IMR-90 (cell line): ENCODE measurements around the gene ABCC8. TPM values are rescaled to one million over a fixed set of nuclear protein-coding genes. Genes with fewer than 3 reads are reported as not detected.

Source experiments
- ATAC-seq: fragments of 200-7000 bp; cut with Tn5 transposase; 2 replicates; pipeline ENCODE4 v1.9.1; 2020; ENCODE audit warnings: low read depth, mild to moderate bottlenecking, moderate library complexity
- BruUV-seq: library from RNA; stranded (reverse); fragments of 400-500 nt; replicated peaks from 2 replicates; lab custom pipeline; 2021; lab: Mats Ljungman, UMichigan
- CTCF ChIA-PET: fragments of 300-600 bp; formaldehyde crosslinking; extraction: SDS; loops from one replicate; lab custom pipeline; 2021; ENCODE audit warnings: antibody characterized with exemption; lab: Yijun Ruan, JAX
- POLR2A ChIA-PET: fragments of 300-600 bp; sonication (Branson Sonifier 250); formaldehyde crosslinking; loops from one replicate; lab custom pipeline; 2022; ENCODE audit warnings: antibody characterized with exemption; ENCODE audit not compliant: unreplicated experiment; lab: Charles Lee
- DNase-seq: peaks from one replicate; pipeline ENCODE4 v3.0.0; 2013
- H2AFZ ChIP-seq: replicated peaks from 2 replicates; pipeline ENCODE3; 2013; ENCODE audit warnings: low read length, mild to moderate bottlenecking; ENCODE audit not compliant: poor library complexity
- H2AK5ac ChIP-seq: 2 replicates; pipeline ENCODE4 v1.6.1; 2013; ENCODE audit warnings: low read depth, low read length, inconsistent platforms
- H2AK9ac ChIP-seq: replicated peaks from 2 replicates; pipeline ENCODE3; 2013; ENCODE audit warnings: mild to moderate bottlenecking, low read depth, low read length, moderate library complexity; ENCODE audit not compliant: poor library complexity
- H2BK120ac ChIP-seq: 2 replicates; pipeline ENCODE4 v1.6.1; 2013; ENCODE audit warnings: low read depth, low read length, inconsistent platforms
- H2BK15ac ChIP-seq: 3 replicates; pipeline ENCODE4 v1.6.1; 2013; ENCODE audit warnings: low read depth, low read length, inconsistent platforms
- H2BK20ac ChIP-seq: 2 replicates; pipeline ENCODE4 v1.6.1; 2013; ENCODE audit warnings: low read depth, mild to moderate bottlenecking, inconsistent platforms, low read length, moderate library complexity
- H2BK5ac ChIP-seq: 2 replicates; pipeline ENCODE4 v1.6.1; 2013; ENCODE audit warnings: mild to moderate bottlenecking, low read depth, low read length, inconsistent platforms; ENCODE audit not compliant: poor library complexity, severe bottlenecking
- H3K14ac ChIP-seq: replicated peaks from 2 replicates; pipeline ENCODE4 v1.6.1; 2013; ENCODE audit warnings: low read depth, low read length, inconsistent platforms
- H3K18ac ChIP-seq: 2 replicates; pipeline ENCODE4 v1.6.1; 2013; ENCODE audit warnings: low read depth, low read length, control low read depth
- H3K23ac ChIP-seq: 2 replicates; pipeline ENCODE4 v1.6.1; 2013; ENCODE audit warnings: low read depth, low read length, inconsistent platforms
- H3K27ac ChIP-seq: 2 replicates; pipeline ENCODE4 v1.5.1; 2013; ENCODE audit warnings: mild to moderate bottlenecking, control low read depth, low read length; ENCODE audit not compliant: insufficient read depth
- H3K27me3 ChIP-seq: 2 replicates; pipeline ENCODE4 v1.6.1; 2013; ENCODE audit warnings: low read length; ENCODE audit not compliant: control insufficient read depth, insufficient read depth
- H3K36me3 ChIP-seq: 2 replicates; pipeline ENCODE4 v1.6.1; 2013; ENCODE audit warnings: low read length, mixed read lengths; ENCODE audit not compliant: control insufficient read depth, insufficient read depth
- H3K4ac ChIP-seq: 2 replicates; pipeline ENCODE4 v1.6.1; 2013; ENCODE audit warnings: low read depth, low read length, inconsistent platforms
- H3K4me1 ChIP-seq: 2 replicates; pipeline ENCODE4 v1.6.1; 2013; ENCODE audit warnings: low read length, mixed read lengths; ENCODE audit not compliant: control insufficient read depth, insufficient read depth
- H3K4me2 ChIP-seq: 2 replicates; pipeline ENCODE4 v1.6.1; 2013; ENCODE audit warnings: low read depth, mild to moderate bottlenecking, control low read depth, low read length, moderate library complexity
- H3K4me3 ChIP-seq: 2 replicates; pipeline ENCODE4 v1.5.1; 2013; ENCODE audit warnings: low read depth, mild to moderate bottlenecking, control low read depth, low read length, moderate library complexity; ENCODE audit not compliant: insufficient read depth
- H3K56ac ChIP-seq: 2 replicates; pipeline ENCODE4 v1.6.1; 2013; ENCODE audit warnings: low read length, inconsistent platforms; ENCODE audit not compliant: insufficient read depth; ENCODE audit errors: extremely low read depth
- H3K79me1 ChIP-seq, 2 experiments: 2 replicates each; pipeline ENCODE4 v1.6.1; 2013; ENCODE audit warnings: low read length in 2 of 2, inconsistent platforms in 1 of 2, low read depth in 1 of 2
- H3K9ac ChIP-seq: 2 replicates; pipeline ENCODE4 v1.6.1; 2013; ENCODE audit warnings: low read depth, low read length, control low read depth
- H3K9me1 ChIP-seq: 2 replicates; pipeline ENCODE4 v1.6.1; 2013; ENCODE audit warnings: low read length, inconsistent platforms; ENCODE audit not compliant: insufficient read depth
- H3K9me3 ChIP-seq: 2 replicates; pipeline ENCODE4 v1.6.1; 2013; ENCODE audit warnings: low read length; ENCODE audit not compliant: control insufficient read depth, insufficient read depth
- H4K20me1 ChIP-seq: 2 replicates; pipeline ENCODE4 v1.6.1; 2013; ENCODE audit warnings: low read length, inconsistent platforms; ENCODE audit not compliant: insufficient read depth
- H4K5ac ChIP-seq: 2 replicates; pipeline ENCODE4 v1.6.1; 2013; ENCODE audit warnings: mild to moderate bottlenecking, low read depth, low read length, control low read depth
- H4K8ac ChIP-seq, 2 experiments: 2 replicates each; pipeline ENCODE4 v1.6.1; 2013; ENCODE audit warnings: low read depth in 2 of 2, low read length in 2 of 2, control low read depth in 1 of 2, inconsistent platforms in 1 of 2
- H4K91ac ChIP-seq: 2 replicates; pipeline ENCODE4 v1.6.1; 2013; ENCODE audit warnings: low read depth, low read length, inconsistent platforms; ENCODE audit not compliant: insufficient read depth
- BHLHE40 ChIP-seq: fragments of 150-350 bp; IDR thresholded peaks from 2 replicates; pipeline ENCODE4 v1.6.1; 2016; ENCODE audit warnings: mild to moderate bottlenecking, low read depth, low read length
- CEBPB ChIP-seq: IDR thresholded peaks from 2 replicates; pipeline ENCODE4 v1.6.1; 2012; ENCODE audit warnings: low read depth, low read length, improper control_type of control experiment
- CTCF ChIP-seq: conservative IDR thresholded peaks from 2 replicates; pipeline ENCODE4 v1.5.1; 2012; ENCODE audit warnings: mild to moderate bottlenecking, low read depth, low read length, improper control_type of control experiment
- MAFK ChIP-seq: IDR thresholded peaks from 2 replicates; pipeline ENCODE4 v1.6.1; 2012; ENCODE audit warnings: low read depth, low read length, improper control_type of control experiment
- MAZ ChIP-seq: IDR thresholded peaks from 2 replicates; pipeline ENCODE4 v1.6.1; 2012; ENCODE audit warnings: low read depth, mild to moderate bottlenecking, low read length, improper control_type of control experiment, moderate library complexity, borderline replicate concordance
- POLR2A ChIP-seq: IDR thresholded peaks from 2 replicates; pipeline ENCODE4 v1.6.1; 2012; ENCODE audit warnings: mild to moderate bottlenecking, low read depth, low read length
- RCOR1 ChIP-seq: IDR thresholded peaks from 2 replicates; pipeline ENCODE4 v1.6.1; 2012; ENCODE audit warnings: mild to moderate bottlenecking, low read length, improper control_type of control experiment; ENCODE audit not compliant: insufficient replicate concordance
- WGBS, 2 experiments: methylation state at CpG; one replicate each; pipeline versions ENCODE4 v1.1.5 to v1.1.7; 2013; ENCODE audit warnings: missing lambda C conversion rate in 2 of 2; ENCODE audit not compliant: insufficient read length in 1 of 2; ENCODE audit errors: extremely low coverage in 2 of 2; 5-methylcytosine and 5-hydroxymethylcytosine counted together
- dilution Hi-C: fragments of 300-500 bp; cut with HindIII; formaldehyde crosslinking; loops from one replicate; pipeline ENCODE4 v1.14.3; 2018; ENCODE audit warnings: low sequenced_read_pairs; ENCODE audit not compliant: unreplicated experiment
- in situ Hi-C: fragments of 300-500 bp; cut with MboI; formaldehyde crosslinking; loops from 3 replicates; pipeline ENCODE4 v1.14.3; 2019; ENCODE audit warnings: low sequenced_read_pairs, inconsistent platforms, mixed read lengths
- intact Hi-C: fragments of 100-400 bp; cut with micrococcal nuclease; formaldehyde crosslinking; loops from 2 replicates; pipeline ENCODE4 v1.10.0; 2022
- polyA plus RNA-seq, 3 experiments: library from polyadenylated mRNA; depleted of rRNA; stranded (reverse); fragments of >200 nt; gene quantifications; 2 replicates each; pipeline ENCODE4 v1.2.3, GENCODE V29; 2012; ENCODE audit warnings: low replicate concordance in 1 of 3
- total RNA-seq: library from RNA; depleted of rRNA; stranded (reverse); fragments of >200 nt; gene quantifications from 2 replicates; pipeline ENCODE4 v1.2.3, GENCODE V29; 2012
- TF ChIP-seq, protein P1 (sequence below): fragments of 150-350 bp; IDR thresholded peaks from 2 replicates; pipeline ENCODE4 v1.6.1; 2017; ENCODE audit warnings: mild to moderate bottlenecking, antibody characterized with exemption, low read length, low read depth

Gene ABCC8
- total and polyA plus RNA-seq, 2 of the 4 experiments (the other 2 are of a cell fraction): not detected

GRCh38 chr11:17525570-17525969 lies 48.9 kb upstream of the ABCC8 start:
- Histone ChIP-seq H2BK5ac (no peak overlapping the region), H4K20me1 (no peaks in the 10 kb centered on the region), H3K27me3 (peaks cover 14% of the 10 kb centered on the region), H3K4me2 (no peak overlapping the region), H3K14ac (no peak overlapping the region), H3K56ac (no peak overlapping the region), H2AFZ (no peak overlapping the region), H3K4me3 (no peak overlapping the region), H2AK5ac (no peak overlapping the region), H3K9me1 (no peaks in the 10 kb centered on the region), H2BK120ac (no peak overlapping the region), H2AK9ac (no peak overlapping the region), H3K4ac (no peak overlapping the region), H2BK20ac (no peak overlapping the region), H2BK15ac (no peak overlapping the region), H3K18ac (no peak overlapping the region), H3K9ac (no peak overlapping the region), H3K4me1 (no peaks in the 10 kb centered on the region), H3K27ac (no peak overlapping the region), H4K91ac (no peak overlapping the region), H3K23ac (no peak overlapping the region), H4K8ac (no peak overlapping the region), H3K36me3 (no peaks in the 10 kb centered on the region), H3K79me1 (no peaks in the 10 kb centered on the region), H4K5ac (no peak overlapping the region), H3K9me3 (no peaks in the 10 kb centered on the region)
- dilution Hi-C loops (no loop called here), in situ Hi-C loops (no loop called here), intact Hi-C loops (no loop called here)
- ChIA-PET POLR2A (no interaction called here), CTCF (no interaction called here)
- TF ChIP-seq MAZ: no peak
- TF ChIP-seq BHLHE40: no peak
- TF ChIP-seq MAFK: no peak
- TF ChIP-seq CEBPB: no peak
- no peak for TF ChIP-seq POLR2A
- TF ChIP-seq, protein P1, sequence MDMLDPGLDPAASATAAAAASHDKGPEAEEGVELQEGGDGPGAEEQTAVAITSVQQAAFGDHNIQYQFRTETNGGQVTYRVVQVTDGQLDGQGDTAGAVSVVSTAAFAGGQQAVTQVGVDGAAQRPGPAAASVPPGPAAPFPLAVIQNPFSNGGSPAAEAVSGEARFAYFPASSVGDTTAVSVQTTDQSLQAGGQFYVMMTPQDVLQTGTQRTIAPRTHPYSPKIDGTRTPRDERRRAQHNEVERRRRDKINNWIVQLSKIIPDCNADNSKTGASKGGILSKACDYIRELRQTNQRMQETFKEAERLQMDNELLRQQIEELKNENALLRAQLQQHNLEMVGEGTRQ: no peak
- TF ChIP-seq RCOR1: no peak
- TF ChIP-seq CTCF: no peak
- DNase-seq (no peak), ATAC-seq (no peak)
- 52% methylated on average over 3 of the region's 4 CpGs; no CpG with 5 or more reads in 1 of the 2 experiments for WGBS, 2 experiments
- BruUV-seq: no TSS peak
